ENCODE results near the gene STX4.

STX4 gene

DNA sequence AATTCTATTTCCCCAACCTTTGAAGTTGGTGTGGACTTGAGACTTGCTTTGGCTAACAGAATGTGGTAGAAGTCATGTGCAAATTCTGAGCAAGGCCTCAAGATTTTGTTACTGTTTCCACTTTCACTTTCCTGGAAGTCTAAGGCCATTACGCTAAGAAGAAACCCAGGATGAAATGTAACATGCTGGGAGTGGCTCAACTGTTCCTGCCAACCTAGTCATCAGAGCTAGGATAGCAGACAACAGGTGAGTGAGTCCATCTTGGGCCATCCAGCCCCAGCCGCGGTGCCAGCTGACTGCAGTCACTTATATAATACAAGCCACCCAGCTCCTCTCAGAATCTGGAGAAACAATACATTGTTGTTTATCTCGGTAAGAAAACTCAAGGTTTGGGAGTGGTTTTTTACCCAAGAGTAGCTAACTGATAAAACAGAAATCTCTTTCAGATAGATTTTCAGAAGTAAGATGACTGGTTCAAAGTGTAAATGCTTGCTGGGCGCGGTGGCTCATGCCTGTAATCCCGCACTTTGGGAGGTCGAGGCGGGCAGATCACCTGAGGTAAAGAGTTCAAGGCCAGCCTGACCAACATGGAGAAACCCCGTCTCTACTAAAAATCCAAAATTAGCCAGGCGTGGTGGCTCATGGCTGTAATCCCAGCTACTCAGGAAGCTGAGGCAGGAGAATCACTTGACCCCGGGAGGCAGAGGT lies 10.7 kb upstream of the STX4 start:
- DNase-seq: no peak

DNA sequence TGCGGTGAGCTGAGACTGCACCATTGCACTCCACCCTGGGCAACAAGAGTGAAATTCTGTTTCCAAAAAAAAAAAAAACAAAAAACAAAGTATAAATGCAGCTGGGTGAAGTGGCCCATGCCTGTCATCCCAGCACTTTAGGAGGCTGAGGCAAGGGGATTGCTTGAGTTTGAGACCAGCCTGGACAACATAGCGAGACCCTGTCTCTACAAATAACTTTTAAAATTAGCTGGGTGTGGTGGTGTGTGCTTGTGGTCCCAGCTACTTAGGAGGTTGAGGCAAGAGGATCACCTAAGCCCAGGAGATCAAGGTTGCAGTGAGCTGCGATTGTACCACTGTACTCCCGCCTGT lies 10.1 kb upstream of the STX4 start:
- no peak for DNase-seq

DNA sequence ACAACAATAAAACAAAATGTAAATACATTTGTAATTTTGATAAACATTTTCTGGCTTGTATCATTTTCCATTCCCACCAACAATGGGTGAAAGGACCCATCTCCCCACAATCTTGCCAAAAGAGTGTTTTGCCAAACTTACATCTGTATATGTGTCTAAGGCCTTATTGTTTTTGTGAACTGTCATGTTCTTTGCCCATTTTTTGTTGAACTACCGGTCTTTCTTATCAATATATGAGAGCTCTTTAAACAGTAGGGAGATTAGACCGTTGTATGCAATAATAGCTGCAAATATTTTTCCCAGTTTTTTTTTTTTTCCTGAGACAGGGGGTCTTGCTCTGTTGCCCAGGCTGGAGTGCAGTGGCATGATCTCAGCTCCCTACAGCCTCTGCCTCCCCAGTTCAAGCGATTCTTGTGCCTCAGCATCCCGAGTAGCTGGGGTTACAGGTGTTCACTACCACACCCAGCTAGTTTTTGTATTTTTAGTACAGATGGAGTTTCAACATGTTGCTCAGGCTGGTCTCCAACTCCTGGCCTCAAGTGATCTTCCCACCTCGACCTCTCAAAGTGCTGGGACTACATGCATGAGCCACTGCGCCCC lies 9.6 kb upstream of the STX4 start:
- no peak for DNase-seq

DNA sequence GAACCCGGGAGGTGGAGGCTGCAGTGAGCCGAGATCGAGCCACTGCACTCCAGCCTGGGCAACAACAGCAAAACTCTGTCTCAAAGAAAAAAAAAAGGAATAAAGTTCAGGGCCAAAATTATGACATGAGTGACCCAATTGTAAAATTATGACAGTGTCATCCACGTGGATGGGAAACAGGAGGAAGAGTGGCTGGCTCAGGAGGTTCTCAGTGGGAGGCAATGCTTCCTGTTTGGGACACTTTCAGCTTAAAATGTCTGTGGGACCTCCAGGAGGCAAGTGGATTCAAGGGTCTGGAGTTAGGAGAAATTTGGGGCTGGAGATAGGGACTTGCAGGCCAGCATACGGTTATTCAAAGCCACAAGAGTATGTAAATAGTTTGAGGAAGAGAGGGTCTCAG lies 8.0 kb upstream of the STX4 start:
- no peak for DNase-seq

DNA sequence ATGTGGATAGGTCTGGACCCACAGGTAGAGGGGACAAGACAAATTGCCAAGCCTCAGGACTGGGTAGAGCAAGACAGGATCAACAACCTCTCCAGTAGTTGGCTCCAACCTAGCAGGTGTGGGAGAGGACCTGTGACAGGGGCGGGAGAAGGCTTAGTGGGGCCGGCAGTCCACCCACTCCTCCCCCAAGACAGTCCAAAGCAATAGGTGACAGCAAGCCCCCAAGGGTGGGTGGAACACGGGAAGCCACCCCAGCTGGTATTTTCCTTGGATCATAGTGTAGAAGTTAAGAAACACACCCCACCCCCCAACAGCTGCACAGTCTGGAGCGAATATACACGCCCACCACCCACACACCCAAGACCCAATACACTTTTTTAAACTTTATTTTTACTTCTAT lies 4.1 kb upstream of the STX4 start:
- DNase-seq: no peak

DNA sequence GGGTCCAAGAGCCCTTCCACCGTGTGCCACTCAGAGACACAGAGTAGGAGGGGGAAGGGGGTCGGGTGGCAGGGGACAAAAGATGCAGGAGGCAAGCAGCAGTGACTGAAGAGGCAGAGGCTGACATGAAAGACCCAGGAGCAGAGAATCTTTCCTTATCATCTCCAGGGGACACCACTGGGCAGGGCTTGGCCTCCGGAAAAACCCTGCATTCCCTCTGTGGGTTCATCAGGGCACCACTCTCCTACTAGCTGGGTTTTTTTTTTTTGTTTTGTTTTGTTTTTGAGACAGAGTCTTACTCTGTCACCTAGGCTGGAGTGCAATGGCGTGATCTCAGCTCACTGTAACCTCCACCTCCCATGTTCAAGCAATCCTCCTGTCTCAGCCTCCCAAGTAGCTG lies 2.1 kb upstream of the STX4 start:
- DNase-seq: no peak

DNA sequence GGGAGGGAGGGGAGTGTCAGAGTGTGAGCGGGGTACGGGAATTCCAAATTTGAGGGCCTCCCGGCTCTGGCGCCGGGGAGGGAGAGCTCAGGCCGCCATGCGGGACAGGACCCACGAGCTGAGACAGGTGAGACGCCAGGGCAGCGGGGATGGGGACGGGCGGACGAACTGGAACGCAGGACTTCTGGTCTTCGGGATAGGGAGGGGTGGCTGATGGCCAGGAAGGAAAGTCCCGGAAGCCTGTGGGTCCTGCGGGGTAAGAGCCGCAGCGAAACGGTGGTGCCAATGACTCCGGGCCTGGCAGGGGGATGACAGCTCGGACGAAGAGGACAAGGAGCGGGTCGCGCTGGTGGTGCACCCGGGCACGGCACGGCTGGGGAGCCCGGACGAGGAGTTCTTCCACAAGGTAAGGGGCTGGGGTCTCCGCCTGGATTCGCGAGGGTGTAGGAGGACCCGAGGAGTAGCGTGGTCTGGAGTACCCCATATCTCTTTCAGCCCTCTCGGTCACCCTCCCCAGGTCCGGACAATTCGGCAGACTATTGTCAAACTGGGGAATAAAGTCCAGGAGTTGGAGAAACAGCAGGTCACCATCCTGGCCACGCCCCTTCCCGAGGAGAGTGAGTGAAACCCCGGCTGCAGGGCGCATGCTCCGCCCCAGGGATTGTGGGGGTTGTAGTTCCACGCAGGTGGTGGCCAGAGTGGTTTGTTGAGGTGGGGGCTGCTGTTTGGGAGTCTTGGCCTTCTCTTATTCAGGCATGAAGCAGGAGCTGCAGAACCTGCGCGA lies 543 bp downstream of the STX4 start:
- peak; percentile 81 for DNase-seq

DNA sequence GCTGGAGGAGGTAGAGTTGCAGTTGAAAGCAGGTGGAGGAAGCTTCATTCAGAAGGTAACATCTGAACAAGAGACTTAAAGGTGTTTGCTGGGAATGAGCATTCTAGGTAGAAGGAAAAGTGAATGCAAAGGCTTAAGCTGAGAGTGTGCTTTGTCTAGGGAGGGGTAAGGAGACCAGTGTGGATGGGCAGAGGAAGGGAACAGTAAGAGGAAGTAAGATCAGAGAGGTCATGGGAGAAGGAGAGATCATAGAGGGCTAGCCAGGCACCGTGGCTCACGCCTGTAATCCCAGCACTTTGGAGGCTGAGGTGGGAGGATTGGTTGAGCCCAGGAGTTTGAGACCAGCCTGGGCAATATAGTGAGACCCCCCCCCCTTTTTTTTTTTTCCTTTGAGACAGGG lies 3.3 kb downstream of the STX4 start:
- no peak for DNase-seq

DNA sequence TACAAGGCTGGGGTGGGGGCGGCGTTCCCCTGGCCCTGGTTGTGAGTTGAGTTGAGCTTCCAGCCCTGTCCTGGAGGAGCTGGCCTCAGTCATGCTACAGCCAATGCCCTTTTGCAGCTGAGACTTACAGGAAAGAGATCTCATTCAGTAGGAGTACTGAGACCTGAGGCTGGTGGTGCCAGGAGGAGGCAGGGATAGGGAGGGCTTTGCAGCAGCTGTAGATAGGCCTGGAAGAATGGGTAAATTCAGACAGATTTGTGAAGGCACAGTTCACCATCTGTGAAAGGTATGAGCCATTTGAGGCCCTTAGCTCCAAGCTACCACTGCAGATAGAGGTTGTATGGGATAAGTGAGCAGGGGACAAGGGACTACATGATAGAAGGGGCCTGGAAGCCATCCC lies 5.6 kb downstream of the STX4 start:
- DNase-seq: no peak

DNA sequence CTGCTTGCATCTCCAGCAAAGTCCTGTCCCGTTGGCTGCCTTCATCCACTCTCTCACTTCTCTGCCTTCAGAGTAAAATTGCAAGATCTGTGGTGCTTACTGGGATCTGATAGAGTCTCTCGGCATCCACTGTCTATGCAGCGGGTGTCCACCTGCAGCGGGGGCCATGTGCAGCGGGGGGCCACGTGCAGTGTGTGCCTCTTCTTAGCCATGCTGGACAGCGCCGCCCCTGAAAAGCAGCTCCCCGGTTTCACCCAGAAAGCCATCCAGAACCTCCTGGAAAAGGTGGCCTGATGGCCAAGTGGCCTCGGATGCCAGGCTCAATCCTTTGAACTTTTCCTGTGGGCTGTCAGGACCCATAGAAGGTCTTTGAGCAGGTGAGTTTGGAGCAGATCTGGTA lies 9.5 kb downstream of the STX4 start:
- DNase-seq: no peak

DNA sequence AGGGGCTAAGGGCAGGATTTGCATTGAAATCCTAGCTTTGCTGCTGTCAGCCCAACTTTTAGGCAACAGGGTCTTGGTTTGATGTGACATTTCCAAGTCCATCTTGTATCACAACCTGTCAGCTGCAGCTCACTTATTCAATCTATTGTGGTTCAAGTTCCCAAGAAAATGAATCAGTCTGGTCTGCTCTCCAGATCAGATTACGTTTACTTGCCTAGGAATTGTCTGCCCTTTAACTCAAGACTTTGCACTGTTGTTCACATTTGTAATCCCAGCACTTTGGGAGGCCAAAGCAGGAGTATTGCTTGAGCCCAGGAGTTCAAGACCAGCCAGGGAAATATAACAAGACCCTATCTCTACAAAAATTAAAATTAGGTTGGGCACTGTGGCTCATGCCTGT lies 10.0 kb downstream of the STX4 start:
- DNase-seq: no peak

DNA sequence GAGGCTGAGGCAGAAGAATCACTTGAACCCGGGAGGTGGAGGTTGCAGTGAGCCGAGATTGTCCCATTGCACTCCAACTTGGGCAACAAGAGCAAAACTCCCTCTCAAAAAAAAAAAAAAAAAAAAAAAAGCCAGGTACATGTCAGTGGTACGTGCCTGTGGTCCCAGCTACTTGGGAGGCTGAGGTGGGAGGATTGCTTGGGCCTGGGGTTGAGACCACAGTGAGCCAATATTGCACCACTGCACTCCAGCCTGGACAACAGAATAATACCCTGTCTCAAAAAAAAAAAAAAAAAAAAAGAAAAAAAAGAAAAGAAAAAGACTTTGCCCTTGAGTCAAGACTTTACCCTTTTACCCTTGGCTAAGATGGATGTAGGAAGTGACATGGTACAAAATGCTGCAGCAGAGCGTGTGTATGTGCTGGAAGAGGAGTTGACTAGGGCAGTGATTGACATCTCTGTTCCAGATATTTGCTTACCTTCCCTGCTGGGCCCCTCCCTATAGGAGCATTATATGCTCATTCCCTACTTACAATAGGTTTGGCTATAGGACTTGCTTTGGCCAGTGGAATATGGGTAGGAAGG lies 10.6 kb downstream of the STX4 start:
- DNase-seq: no peak

DNA sequence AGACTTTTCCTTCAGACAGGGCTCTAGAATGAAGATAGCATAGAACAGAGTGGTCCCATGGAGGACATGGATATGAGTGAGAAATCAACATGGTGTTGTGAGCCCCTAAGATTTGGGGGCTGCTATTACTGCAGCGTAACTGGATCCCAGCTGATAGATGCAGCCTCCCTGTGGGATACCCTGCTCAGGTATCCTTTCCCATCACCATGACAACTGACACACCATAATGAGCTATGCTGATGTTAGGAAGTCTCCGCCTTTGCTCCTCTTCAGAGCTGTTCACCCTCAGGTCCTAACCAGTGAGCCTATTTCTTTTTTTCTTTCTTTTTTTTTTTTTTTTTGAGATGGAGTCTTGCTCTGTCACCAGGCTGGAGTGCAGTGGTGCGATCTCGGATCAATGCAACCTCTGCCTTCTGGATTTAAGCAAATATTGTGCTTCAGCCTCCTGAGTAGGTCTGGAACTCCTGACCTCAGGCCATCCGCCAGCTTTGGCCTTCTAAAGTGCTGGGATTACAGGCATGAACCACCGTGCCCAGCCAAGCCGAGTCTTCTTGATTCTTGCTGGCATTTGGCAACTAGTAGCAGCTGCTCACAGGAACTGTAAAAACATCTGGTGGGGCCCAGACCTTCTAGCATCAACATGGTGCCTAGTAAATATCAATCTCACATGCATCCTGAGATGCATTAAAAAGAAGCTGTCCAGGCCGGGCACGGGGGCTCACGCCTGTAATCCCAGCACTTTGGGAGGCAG lies 17.1 kb downstream of the STX4 start:
- no peak for DNase-seq

DNA sequence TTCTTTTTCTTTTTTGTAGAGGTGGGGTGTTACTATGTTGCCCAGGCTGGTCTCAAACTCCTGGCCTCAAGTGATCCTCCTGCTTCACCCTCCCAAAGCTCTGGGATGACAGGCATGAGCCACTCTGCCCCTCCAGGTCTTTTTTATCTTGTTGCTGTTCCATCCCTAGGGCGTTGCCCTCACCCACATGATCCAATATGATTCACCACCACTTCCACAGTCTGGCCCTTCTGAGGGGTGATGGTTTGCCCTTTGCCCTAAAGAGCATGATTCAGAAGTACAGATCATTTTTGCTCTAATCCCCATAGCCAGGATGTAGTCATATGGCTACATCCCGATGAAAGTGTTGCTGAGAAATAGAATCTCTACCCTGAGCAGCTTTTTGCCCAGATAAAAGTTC lies 18.8 kb downstream of the STX4 start:
- DNase-seq: no peak

DNA sequence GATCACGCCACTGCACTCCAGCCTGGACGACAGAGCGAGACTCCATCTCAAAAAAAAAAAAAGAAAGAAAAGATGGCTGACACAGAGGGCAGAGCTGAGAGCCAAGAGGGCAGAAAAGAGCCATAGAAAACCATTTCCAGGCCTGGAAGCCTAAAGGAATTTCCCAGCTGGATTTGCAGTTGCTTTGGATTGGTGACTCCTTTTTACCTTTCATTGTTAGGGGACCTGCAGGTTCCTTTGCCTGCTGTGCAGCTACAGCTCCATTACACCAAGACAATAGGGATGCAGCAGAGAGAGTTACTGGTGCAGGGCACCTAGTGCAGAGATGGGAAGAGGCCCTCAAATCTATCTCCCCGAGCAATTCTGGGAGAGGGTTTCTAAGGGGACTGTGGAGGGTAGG lies 22.3 kb downstream of the STX4 start:
- no peak for DNase-seq

DNA sequence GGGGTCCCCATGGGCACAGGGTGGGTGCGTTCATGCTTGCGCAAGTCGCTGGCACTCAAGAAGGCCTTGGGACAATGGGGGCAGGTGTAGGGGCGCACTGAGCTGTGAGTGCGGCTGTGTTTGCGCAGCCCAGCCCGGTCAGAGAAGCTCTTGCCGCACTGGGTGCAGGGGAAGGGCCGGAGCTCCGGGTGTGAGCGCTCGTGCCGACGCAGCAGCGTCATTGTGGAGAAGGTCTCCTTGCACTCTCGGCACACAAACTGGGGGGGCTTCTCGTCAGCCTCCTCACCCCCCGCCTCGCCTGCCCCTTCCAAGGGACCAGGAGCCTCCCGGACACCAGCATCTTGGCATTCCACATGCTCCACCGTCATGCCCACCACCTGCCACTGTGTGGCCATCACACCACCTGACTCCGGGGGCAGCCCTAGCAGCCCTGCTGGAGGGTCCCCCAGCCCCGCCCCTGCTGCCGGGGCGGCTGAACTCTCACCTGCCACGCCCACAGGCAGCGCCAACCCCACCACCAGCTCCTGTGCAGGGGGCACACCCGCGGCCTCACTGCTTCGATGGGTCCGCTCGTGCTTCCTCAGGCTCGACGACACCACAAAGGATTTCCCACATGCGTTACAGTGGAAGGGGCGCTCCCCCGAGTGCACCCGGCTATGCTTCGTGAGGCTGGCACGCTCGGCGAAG lies 27.9 kb downstream of the STX4 start:
- DNase-seq: no peak

DNA sequence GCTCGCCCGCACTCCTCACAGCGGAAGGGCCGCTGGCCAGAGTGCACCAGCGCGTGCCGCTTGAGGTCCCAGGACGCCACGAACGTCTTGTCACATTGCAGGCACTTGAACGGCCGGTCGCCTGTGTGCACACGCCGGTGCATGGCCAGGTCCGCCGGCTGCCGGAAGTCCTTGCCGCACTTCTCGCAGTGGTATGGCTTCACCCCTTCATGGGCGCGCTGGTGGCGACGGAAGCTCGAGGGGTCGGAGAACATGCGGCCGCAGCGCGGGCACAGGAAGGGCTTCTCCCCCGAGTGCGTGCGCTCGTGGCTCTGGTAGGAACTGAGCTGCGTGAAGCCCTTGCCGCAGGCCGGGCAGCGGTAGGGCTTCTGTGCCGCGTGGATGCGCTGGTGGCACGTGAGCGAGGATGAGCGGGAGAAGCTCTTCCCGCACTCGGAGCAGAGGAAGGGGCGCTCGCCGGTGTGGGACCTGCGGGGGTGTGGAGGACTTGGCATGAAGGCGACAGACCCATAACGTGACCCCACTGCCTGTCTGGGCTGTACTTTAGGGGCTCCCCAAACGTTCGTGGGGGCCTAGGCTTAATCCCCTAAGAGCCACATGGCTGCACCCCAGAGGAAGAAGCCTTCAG lies 28.6 kb downstream of the STX4 start:
- no peak for DNase-seq

DNA sequence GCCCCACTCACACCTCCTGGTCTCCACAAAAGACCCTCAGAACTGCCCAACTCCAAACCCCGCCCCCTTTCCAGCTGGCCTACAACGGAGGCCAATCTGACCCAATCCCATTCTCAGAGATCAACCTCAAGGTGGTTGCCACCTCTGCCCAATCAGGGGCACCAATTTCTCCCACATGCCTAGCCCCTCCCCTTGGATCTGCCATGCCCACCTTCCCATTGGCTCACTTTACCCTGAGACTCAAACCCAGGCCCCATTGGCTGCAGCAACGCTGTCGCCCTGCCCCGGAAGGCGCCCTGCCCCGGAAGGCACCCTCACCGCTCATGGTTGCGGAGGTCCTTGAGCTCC lies 30.1 kb downstream of the STX4 start:
- DNase-seq: no peak

DNA sequence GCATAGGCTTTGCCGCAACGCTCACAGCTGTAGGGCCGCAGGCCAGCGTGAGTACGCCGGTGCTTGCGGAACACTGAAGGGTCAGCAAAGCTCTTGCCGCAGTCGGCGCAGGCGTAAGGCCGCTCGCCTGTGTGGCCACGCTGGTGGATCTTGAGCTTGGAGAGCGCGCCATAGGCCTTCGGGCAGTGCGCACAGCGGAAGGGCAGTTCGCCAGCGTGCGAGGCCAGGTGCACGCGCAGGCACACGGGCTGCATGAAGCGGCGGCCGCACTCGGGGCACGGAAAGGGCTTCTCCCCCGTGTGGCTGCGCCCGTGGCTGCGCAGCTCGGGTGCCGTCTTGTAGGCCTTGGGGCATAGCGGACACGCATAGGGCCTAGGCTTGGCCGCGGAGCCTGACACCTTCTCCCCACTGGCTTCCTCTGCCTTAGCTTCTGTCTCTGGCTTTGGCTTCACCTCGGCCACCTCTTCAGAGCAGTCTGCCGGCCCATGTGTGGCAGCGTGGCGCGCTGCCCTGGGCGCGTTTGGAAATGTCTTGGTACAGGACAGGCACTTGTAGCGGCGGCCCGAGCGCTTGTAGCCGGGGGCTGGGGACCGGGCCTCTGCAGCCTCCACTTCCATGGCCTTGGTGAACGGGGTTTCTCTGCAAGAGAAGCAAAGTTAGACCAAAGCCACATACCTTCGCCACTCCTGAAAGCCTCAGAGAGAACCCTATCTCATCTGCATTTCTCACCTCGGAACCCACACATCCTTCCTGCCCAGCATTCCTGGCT lies 30.7 kb downstream of the STX4 start:
- peak; percentile 22 for DNase-seq

DNA sequence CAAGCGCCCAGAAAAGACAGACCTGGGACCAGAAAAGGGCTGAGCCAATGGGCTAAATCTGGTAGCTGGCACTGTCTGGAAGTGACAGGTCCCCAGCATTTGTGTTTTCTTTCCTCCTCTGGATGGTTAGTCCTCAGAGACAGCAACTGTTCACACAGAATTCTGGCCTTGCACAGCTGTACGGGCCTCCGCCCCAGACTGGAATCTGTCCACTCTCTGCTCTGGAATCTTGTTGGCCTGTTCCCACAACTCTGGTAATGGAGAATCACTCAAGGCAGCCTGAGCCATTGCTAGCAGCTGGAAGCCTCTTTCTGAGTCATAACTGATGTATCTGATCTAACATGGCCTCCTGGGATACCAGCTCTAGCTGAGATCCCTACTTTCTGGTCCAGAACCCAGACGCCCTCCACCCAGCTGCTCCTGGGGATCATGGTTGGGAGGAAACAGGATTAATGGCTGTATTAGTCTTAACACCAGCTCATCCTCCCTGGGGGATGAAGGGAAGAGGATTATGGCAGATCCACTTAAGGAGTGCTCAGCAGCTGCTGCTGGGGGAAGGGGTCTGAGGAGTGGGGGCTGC lies 31.6 kb downstream of the STX4 start:
- DNase-seq: no peak

DNA sequence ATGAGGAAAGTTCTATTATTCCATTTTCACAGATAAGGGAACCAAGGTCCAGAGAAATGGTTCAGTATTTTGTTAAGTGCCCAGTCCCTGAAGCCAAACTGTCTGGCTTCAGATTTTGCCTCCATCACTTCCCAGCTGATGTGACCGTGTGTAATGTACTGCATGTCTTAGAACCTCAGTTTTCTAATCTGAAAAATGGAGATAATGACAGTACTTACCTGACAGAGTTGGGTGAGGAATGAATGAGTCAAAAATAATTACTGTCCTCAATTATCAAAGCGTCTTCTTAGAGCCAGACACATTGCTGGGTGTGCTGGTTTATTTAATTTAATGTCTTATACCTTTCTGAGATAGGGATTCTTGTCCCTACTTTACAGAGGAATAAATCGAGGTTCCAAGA lies 34.0 kb downstream of the STX4 start:
- DNase-seq: no peak
